Erythroblast (primary cell): ENCODE results near the gene TCAP.

ENCODE experiments used
- GATA1 ChIP-seq: IDR thresholded peaks from 2 replicates; pipeline ENCODE4 v1.6.1; 2011; ENCODE audit warnings: low read depth, mild to moderate bottlenecking, control low read depth, low read length, moderate library complexity
- POLR2A ChIP-seq: IDR thresholded peaks from 2 replicates; pipeline ENCODE4 v1.6.1; 2011; ENCODE audit warnings: mild to moderate bottlenecking, low read length

- TF ChIP-seq POLR2A (no peak), GATA1 (no peak)
Measured at GRCh38 chr17:39709998-39710964, 45.1 kb downstream of the TCAP start.
